GM12873 (cell line): ENCODE data around the gene TP63.

Source experiments
- TF ChIP-seq, protein P1 (sequence below): IDR thresholded peaks from 2 replicates; pipeline ENCODE4 v1.5.1; 2012; ENCODE audit warnings: low read depth, mild to moderate bottlenecking, moderate library complexity, low read length, control low read depth; ENCODE audit not compliant: insufficient read depth; ENCODE audit errors: missing control alignments

TP63 gene

DNA sequence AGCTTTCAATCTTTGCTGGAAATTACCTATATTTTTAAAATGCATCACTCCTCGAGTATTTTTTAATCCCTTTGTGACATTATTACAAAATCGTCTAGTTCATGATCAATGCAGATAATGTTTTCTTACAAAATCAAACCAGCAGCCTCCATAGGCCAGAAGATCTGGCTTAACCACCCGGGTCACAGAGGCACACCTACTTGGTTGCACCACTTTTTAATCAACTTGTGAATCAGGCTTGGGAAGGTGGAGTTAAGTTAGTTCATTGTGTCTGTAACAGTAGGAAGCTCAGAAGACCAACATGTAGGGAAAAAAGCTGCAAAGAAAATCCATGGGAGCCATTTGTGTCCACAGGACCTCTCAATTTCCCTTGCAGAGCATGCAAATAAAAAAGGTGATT is 148.0 kb downstream of the TP63 start:
- TF ChIP-seq, protein P1, sequence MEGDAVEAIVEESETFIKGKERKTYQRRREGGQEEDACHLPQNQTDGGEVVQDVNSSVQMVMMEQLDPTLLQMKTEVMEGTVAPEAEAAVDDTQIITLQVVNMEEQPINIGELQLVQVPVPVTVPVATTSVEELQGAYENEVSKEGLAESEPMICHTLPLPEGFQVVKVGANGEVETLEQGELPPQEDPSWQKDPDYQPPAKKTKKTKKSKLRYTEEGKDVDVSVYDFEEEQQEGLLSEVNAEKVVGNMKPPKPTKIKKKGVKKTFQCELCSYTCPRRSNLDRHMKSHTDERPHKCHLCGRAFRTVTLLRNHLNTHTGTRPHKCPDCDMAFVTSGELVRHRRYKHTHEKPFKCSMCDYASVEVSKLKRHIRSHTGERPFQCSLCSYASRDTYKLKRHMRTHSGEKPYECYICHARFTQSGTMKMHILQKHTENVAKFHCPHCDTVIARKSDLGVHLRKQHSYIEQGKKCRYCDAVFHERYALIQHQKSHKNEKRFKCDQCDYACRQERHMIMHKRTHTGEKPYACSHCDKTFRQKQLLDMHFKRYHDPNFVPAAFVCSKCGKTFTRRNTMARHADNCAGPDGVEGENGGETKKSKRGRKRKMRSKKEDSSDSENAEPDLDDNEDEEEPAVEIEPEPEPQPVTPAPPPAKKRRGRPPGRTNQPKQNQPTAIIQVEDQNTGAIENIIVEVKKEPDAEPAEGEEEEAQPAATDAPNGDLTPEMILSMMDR: no peak

DNA sequence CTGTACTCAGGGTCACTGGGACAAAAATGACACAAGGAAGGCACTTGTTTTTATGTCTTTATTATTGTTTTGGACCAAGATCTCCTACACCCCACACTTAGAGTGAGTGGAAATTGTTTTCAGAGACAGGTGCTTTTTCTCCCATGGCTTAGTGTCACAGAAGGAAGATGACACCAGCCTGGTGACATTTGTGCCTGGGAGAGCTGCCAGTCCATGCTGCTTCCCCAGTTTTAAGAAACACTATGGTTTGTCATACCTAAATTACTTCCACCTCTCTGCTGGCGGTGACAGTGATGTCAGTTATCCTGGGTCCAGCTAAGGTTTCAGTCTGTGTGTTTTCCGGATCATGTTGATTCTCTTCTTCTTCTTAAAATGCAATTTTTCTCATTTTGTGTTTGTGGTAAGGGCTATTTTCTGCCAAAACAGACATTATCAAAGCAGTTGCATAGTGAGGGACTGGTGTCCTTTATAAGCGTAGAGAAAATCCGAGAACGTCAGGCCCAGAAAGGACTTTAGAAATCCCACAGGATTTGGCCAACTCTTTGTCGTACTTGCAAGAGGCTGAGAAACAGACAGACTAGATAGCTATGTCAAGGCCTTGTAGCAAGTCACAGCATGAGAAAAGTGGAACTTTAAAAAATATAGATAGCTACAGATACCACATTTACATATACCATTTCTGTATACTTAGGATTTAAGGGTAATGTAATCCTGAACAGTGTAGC is 149.5 kb downstream of the TP63 start:
- TF ChIP-seq, protein P1: no peak

DNA sequence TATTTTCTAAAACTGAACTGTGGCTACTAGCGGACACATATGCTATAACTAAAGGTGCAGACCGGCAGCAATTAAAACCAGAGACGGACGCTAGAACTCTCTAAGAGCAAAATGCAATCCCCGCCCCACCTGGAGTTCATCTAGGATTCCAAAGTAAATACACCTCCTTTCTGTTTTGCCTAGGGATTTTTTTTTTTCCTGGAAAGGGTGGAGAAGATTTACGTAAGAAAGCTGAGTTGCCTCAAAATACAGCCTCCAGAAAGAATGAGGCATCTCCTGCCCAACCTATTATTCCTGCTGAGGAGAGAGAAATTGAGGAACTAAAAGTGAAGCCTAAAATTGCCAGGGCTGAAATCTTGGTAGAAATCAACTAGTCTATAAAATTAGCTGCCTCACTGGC is 150.2 kb downstream of the TP63 start:
- TF ChIP-seq, protein P1: no peak

DNA sequence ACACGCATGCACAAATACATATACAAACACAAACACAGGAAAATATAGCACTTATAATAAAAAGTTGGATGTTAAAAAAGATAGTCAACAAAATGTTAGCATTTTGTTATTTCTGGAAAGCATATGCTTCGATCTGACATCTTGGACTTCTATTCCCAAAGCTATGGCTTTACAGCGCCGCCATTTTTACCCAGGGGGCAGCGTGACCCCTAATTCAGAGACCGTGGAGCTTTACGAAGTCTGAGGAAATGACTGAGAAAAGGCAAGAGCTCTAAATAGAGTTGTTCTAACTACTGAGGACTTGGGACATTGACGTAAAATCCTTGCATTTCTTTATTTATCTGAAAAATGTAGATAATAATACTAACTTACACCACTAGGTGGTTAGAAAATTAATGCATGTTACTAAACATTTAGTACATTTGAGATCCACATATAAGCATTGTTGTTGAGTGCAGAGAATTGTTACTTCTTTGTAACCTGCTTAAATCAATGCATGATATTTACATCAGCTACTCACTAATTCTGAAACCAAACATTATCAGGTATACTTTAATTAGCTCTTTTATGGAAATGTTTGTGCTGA is 155.4 kb downstream of the TP63 start:
- TF ChIP-seq, protein P1: peak; percentile 9

DNA sequence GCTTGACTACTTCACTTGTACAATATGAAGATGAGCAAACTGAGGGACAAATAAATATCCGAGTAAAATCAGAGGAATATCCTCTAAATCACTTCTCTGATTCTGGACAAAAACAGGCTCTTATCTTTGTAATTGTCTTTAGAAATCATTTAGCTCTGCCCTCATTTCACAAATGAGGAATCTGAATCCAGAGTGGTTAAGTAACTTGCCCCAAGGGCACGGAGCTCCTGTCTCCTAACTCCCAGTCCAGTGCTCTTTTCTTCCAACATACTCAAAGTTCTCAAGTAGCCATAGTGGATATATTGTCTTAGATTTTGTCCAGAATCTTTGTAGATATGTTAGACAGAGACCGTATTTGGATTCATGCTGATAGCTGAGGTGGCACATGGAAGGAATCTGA is 156.0 kb downstream of the TP63 start:
- TF ChIP-seq, protein P1: no peak

DNA sequence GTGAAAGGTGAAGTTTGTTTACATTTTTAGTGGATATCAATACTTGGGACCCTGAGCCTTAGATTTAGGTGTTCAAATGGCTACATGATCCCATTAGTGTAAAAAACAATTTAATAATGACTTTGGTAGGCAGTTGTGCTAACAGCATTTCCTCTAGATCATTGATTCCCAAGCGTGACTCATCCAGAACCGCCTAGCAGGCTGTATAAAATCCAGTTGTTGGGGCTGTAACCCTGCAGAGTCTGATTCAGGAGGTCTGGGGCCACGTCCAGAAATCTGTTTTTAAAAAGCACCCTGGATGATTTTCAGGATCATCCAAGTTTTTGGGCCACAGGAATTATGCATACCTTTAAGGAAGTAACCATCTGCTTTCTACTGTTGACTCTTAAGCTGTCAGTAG is 156.4 kb downstream of the TP63 start:
- TF ChIP-seq, protein P1: no peak

DNA sequence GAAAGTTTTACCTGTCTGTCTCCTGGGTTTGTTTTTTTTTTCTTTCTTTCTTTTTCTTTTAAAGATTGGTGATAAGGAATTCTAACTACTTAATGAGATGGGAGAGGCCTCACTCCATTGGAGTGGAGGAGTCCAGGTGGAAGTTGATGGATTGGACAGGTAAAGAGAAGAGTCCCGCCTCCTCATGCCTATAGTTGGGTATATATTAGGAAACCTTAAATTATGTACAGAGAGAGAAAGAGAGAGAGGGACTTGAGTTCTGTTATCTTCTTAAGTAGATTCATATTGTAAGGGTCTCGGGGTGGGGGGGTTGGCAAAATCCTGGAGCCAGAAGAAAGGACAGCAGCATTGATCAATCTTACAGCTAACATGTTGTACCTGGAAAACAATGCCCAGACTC is 158.2 kb downstream of the TP63 start:
- TF ChIP-seq, protein P1: no peak
